ENCODE results near the gene LCN10. TPM values are rescaled to one million over a fixed set of nuclear protein-coding genes. Genes with fewer than 3 reads are reported as not detected.

The LCN10 gene
- total RNA-seq, 2 experiments from 2014 or later, result not detected

- H2AFZ ChIP-seq (ENCODE audit: low read length), result no peak overlapping the region
- H3K4me2 ChIP-seq (ENCODE audit: low read length), result no peak overlapping the region
- CTCF ChIA-PET (ENCODE audit: unreplicated experiment), result no interaction called here
- no peak overlapping the region for H3K4me3 ChIP-seq (ENCODE audit: low read depth, low read length, poor library complexity, severe bottlenecking)
- POLR2A ChIA-PET, result no interaction called here
- peaks cover 6% of the 10 kb centered on the region for H3K4me1 ChIP-seq (ENCODE audit: insufficient read depth, low read length, poor library complexity, severe bottlenecking)
- no peak for DNase-seq (ENCODE audit: low spot score)
- no peaks in the 10 kb centered on the region for H3K79me2 ChIP-seq (ENCODE audit: insufficient read depth, low read depth, low read length)
- H4K20me1 ChIP-seq (ENCODE audit: insufficient read depth, low read length), result no peaks in the 10 kb centered on the region
- H3K9me2 ChIP-seq (ENCODE audit: insufficient read depth, low read length), result no peaks in the 10 kb centered on the region
- no peaks in the 10 kb centered on the region for H3K36me3 ChIP-seq (ENCODE audit: insufficient read depth, low read length)
- intact Hi-C loops (cut with micrococcal nuclease; ENCODE audit: unreplicated experiment), result no loop called here
- H3K27ac ChIP-seq (ENCODE audit: low read depth, low read length, poor library complexity, severe bottlenecking), result no peak overlapping the region
- TF ChIP-seq EZH2phosphoT487 (IDR thresholded peaks at IDR 0.05; ENCODE audit: borderline replicate concordance, low read depth, low read length), result no peak
- TF ChIP-seq CTCF (conservative IDR thresholded peaks at IDR 0.05; ENCODE audit: low read length), result no peak
- peaks cover 19% of the 10 kb centered on the region for H3K9me3 ChIP-seq (ENCODE audit: low read length)
- no TSS peak for BruUV-seq (replicated peaks)
Observed at GRCh38 chr9:136751814-136752213, 9.1 kb upstream of the LCN10 start.

DNA sequence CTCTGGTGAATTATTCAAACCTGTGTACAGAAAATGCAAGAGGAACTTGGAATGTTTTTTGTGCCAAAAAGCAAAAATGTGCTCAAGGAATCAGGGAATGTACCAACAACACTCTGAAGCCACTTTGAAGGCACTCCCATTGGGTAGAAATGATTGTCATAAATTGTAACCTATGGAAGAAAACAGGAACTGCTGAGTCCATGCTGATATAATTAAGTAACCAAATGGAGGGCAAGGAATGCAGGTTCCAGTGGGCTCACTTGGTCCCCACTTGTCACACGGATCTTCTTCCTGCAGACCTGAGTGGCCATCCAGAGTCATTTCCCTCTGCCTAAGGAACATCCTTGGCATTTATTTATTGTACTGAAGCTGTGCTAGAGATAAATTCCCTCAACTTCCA is 8.5 kb upstream of the LCN10 start:
- H3K9me2 ChIP-seq (ENCODE audit: insufficient read depth, low read length), result no peaks in the 10 kb centered on the region
- CTCF ChIA-PET (ENCODE audit: unreplicated experiment), result no interaction called here
- intact Hi-C loops (cut with micrococcal nuclease; ENCODE audit: unreplicated experiment), result no loop called here
- TF ChIP-seq CTCF (conservative IDR thresholded peaks at IDR 0.05; ENCODE audit: low read length) (no peak), EZH2phosphoT487 (IDR thresholded peaks at IDR 0.05; ENCODE audit: borderline replicate concordance, low read depth, low read length) (no peak)
- no TSS peak for BruUV-seq (replicated peaks)
- no peaks in the 10 kb centered on the region for H3K36me3 ChIP-seq (ENCODE audit: insufficient read depth, low read length)
- no peaks in the 10 kb centered on the region for H4K20me1 ChIP-seq (ENCODE audit: insufficient read depth, low read length)
- POLR2A ChIA-PET, result no interaction called here
- no peak overlapping the region for H2AFZ ChIP-seq (ENCODE audit: low read length)
- H3K4me1 ChIP-seq (ENCODE audit: insufficient read depth, low read length, poor library complexity, severe bottlenecking), result peaks cover 6% of the 10 kb centered on the region
- no peaks in the 10 kb centered on the region for H3K79me2 ChIP-seq (ENCODE audit: insufficient read depth, low read depth, low read length)
- no peak overlapping the region for H3K4me2 ChIP-seq (ENCODE audit: low read length)
- H3K27ac ChIP-seq (ENCODE audit: low read depth, low read length, poor library complexity, severe bottlenecking), result no peak overlapping the region
- peaks cover 19% of the 10 kb centered on the region for H3K9me3 ChIP-seq (ENCODE audit: low read length)
- no peak for DNase-seq (ENCODE audit: low spot score)
- no peak overlapping the region for H3K4me3 ChIP-seq (ENCODE audit: low read depth, low read length, poor library complexity, severe bottlenecking)

GRCh38 chr9:136750526-136750925 is 7.8 kb upstream of the LCN10 start:
- H3K4me2 ChIP-seq (ENCODE audit: low read length), result no peak overlapping the region
- ChIA-PET CTCF (ENCODE audit: unreplicated experiment) (no interaction called here), POLR2A (interaction anchor here (0.5 to 0.6 kb wide), 2 partner anchors 297 to 341 kb away, joined by 3 to 4 read pairs; no protein-coding TSS in a partner anchor)
- H3K4me1 ChIP-seq (ENCODE audit: insufficient read depth, low read length, poor library complexity, severe bottlenecking), result peaks cover 6% of the 10 kb centered on the region
- no peak for TF ChIP-seq EZH2phosphoT487 (IDR thresholded peaks at IDR 0.05; ENCODE audit: borderline replicate concordance, low read depth, low read length)
- no peak for TF ChIP-seq CTCF (conservative IDR thresholded peaks at IDR 0.05; ENCODE audit: low read length)
- H3K36me3 ChIP-seq (ENCODE audit: insufficient read depth, low read length), result no peaks in the 10 kb centered on the region
- no peaks in the 10 kb centered on the region for H4K20me1 ChIP-seq (ENCODE audit: insufficient read depth, low read length)
- H3K9me2 ChIP-seq (ENCODE audit: insufficient read depth, low read length), result no peaks in the 10 kb centered on the region
- intact Hi-C loops (cut with micrococcal nuclease; ENCODE audit: unreplicated experiment), result no loop called here
- DNase-seq (ENCODE audit: low spot score), result no peak
- no peak overlapping the region for H2AFZ ChIP-seq (ENCODE audit: low read length)
- no peaks in the 10 kb centered on the region for H3K79me2 ChIP-seq (ENCODE audit: insufficient read depth, low read depth, low read length)
- H3K27ac ChIP-seq (ENCODE audit: low read depth, low read length, poor library complexity, severe bottlenecking), result no peak overlapping the region
- BruUV-seq (replicated peaks), result no TSS peak
- H3K4me3 ChIP-seq (ENCODE audit: low read depth, low read length, poor library complexity, severe bottlenecking), result no peak overlapping the region
- H3K9me3 ChIP-seq (ENCODE audit: low read length), result peaks cover 19% of the 10 kb centered on the region
